GM12878 (cell line): Measurements from ENCODE around the gene TNNT2. TPM values are rescaled to one million over a fixed set of nuclear protein-coding genes. Genes with fewer than 3 reads are reported as not detected.

Experiments
- ATAC-seq: fragments of 200-7000 bp; cut with Tn5 transposase; 3 replicates; pipeline ENCODE4 v1.9.1; 2020; ENCODE audit warnings: mild to moderate bottlenecking, moderate library complexity
- Bru-seq: library from RNA; stranded (reverse); fragments of 400-500 nt; gene quantifications from one replicate; lab custom pipeline; 2021; lab: Mats Ljungman, UMichigan
- BruChase-seq, 2 experiments: library from RNA; stranded (reverse); fragments of 400-500 nt; gene quantifications; one replicate each; lab custom pipeline; 2021; lab: Mats Ljungman, UMichigan
- BruUV-seq: library from RNA; stranded (reverse); fragments of 400-500 nt; replicated peaks from 2 replicates; lab custom pipeline; 2021; lab: Mats Ljungman, UMichigan
- CTCF ChIA-PET: fragments of 300-600 bp; sonication (Branson Sonifier 250); formaldehyde crosslinking; extraction: SDS; loops from one replicate; lab custom pipeline; 2021; ENCODE audit warnings: inconsistent platforms; lab: Yijun Ruan, JAX
- POLR2A ChIA-PET: fragments of 350-600 bp; formaldehyde crosslinking; extraction: SDS; loops from one replicate; lab custom pipeline; 2021; ENCODE audit warnings: inconsistent platforms; lab: Charles Lee
- RAD21 ChIA-PET: fragments of 300-600 bp; sonication (Branson Sonifier 250); formaldehyde crosslinking; loops from one replicate; lab custom pipeline; 2023; ENCODE audit warnings: antibody characterized with exemption; ENCODE audit not compliant: unreplicated experiment; lab: Charles Lee
- SMC1A ChIA-PET: fragments of 300-600 bp; sonication (Branson Sonifier 250); formaldehyde crosslinking; loops from one replicate; lab custom pipeline; 2023; ENCODE audit not compliant: unreplicated experiment, uncharacterized antibody; lab: Charles Lee
- DNase-seq: peaks from one replicate; pipeline ENCODE4 v3.0.0-alpha.2; 2011; ENCODE audit warnings: low read depth, low spot score
- FAIRE-seq: peaks from 3 replicates; lab custom pipeline; 2011; peaks lifted over from hg19 to GRCh38; lab: Jason Lieb, UNC
- H2AFZ ChIP-seq: 2 replicates; pipeline ENCODE4 v1.6.0; 2011; ENCODE audit warnings: low read depth, low read length, control low read depth; ENCODE audit not compliant: control insufficient read depth
- H3K27ac ChIP-seq: 2 replicates; pipeline ENCODE4 v1.5.1; 2011; ENCODE audit warnings: control low read depth; ENCODE audit not compliant: control insufficient read depth, insufficient read depth
- H3K27me3 ChIP-seq, 2 experiments: replicated peaks in 1 of 2; 2 replicates each; pipeline versions ENCODE4 v1.6.0 to v1.6.1; 2011; ENCODE audit warnings: low read length in 1 of 2; ENCODE audit not compliant: control insufficient read depth in 2 of 2, insufficient read depth in 2 of 2
- H3K36me3 ChIP-seq, 2 experiments: 2 replicates each; pipeline ENCODE4 v1.5.1; 2011; ENCODE audit warnings: low read length in 1 of 2; ENCODE audit not compliant: control insufficient read depth in 2 of 2, insufficient read depth in 2 of 2
- H3K4me1 ChIP-seq: 2 replicates; pipeline ENCODE4 v1.6.1; 2011; ENCODE audit warnings: mild to moderate bottlenecking, low read length, moderate library complexity, mixed read lengths; ENCODE audit not compliant: control insufficient read depth, insufficient read depth
- H3K4me2 ChIP-seq: 2 replicates; pipeline ENCODE4 v1.6.0; 2011; ENCODE audit warnings: control low read depth; ENCODE audit not compliant: control insufficient read depth, insufficient read depth
- H3K4me3 ChIP-seq: fragments of 200-600 bp; sonication (generic); 2 replicates; pipeline ENCODE4 v1.5.1; 2016
- H3K79me2 ChIP-seq: 2 replicates; pipeline ENCODE4 v1.6.0; 2011; ENCODE audit warnings: low read length; ENCODE audit not compliant: control insufficient read depth, insufficient read depth
- H3K9ac ChIP-seq: 2 replicates; pipeline ENCODE4 v1.8.0; 2011; ENCODE audit warnings: low read length, control low read depth, mixed read lengths; ENCODE audit not compliant: control insufficient read depth, insufficient read depth
- H3K9me3 ChIP-seq: replicated peaks from 3 replicates; pipeline ENCODE4 v1.5.1; 2011; ENCODE audit warnings: mild to moderate bottlenecking, low read length; ENCODE audit not compliant: control insufficient read depth, insufficient read depth
- H4K20me1 ChIP-seq: 2 replicates; pipeline ENCODE4 v1.6.0; 2011; ENCODE audit not compliant: control insufficient read depth, insufficient read depth
- CREB1 ChIP-seq: IDR thresholded peaks from 2 replicates; pipeline ENCODE4 v1.6.1; 2012; ENCODE audit warnings: low read depth, mild to moderate bottlenecking, inconsistent platforms
- EGR1 ChIP-seq, 2 experiments: IDR thresholded peaks; 1 replicate in 1 of 2; 2 replicates in 1 of 2; pipeline ENCODE4 v1.6.1; 2011 to 2012; ENCODE audit warnings: low read depth in 2 of 2, low read length in 2 of 2, borderline replicate concordance in 1 of 2, mild to moderate bottlenecking in 1 of 2, moderate library complexity in 1 of 2
- HCFC1 ChIP-seq: fragments of 150-350 bp; IDR thresholded peaks from 2 replicates; pipeline ENCODE4 v1.6.1; 2014; ENCODE audit warnings: low read length
- MTA2 ChIP-seq: fragments of 450-650 bp; IDR thresholded peaks from 2 replicates; pipeline ENCODE4 v1.6.1; 2016; ENCODE audit warnings: low read depth, mild to moderate bottlenecking, moderate library complexity
- MYB ChIP-seq: fragments of 150-350 bp; IDR thresholded peaks from 2 replicates; pipeline ENCODE4 v1.6.1; 2014; ENCODE audit warnings: mild to moderate bottlenecking, low read depth, low read length, borderline replicate concordance
- SREBF1 ChIP-seq: IDR thresholded peaks from 2 replicates; pipeline ENCODE4 v1.6.1; 2012; ENCODE audit warnings: mild to moderate bottlenecking, low read length
- ZNF24 ChIP-seq: fragments of 450-650 bp; IDR thresholded peaks from 2 replicates; pipeline ENCODE4 v1.6.1; 2017; ENCODE audit warnings: antibody characterized with exemption, mild to moderate bottlenecking
- WGBS: methylation state at CpG from one replicate; pipeline ENCODE4 v1.1.6; 2016; ENCODE audit warnings: low lambda C conversion rate; ENCODE audit not compliant: insufficient replicate concordance, insufficient coverage; ENCODE audit errors: missing lambda C conversion rate; 5-methylcytosine and 5-hydroxymethylcytosine counted together
- in situ Hi-C: fragments of 300-500 bp; cut with MboI; formaldehyde crosslinking; loops from 9 replicates; pipeline ENCODE4 v1.14.3; 2018; ENCODE audit warnings: mixed read lengths
- intact Hi-C: fragments of 100-400 bp; cut with micrococcal nuclease; formaldehyde crosslinking; loops from one replicate; pipeline ENCODE4 v1.14.2; 2022; ENCODE audit not compliant: unreplicated experiment
- long read RNA-seq, 2 experiments: library from polyadenylated mRNA; unstranded; transcript quantifications; one replicate each; pipeline ENCODE4 v2.0.0, GENCODE V29; 2019 to 2020
- polyA minus RNA-seq, 3 experiments: library from RNA; depleted of rRNA, polyadenylated mRNA; stranded (reverse); fragments of >200 nt; gene quantifications; 2 replicates each; pipeline ENCODE4 v1.2.3, GENCODE V29; 2011
- polyA plus RNA-seq, 11 experiments: library from polyadenylated mRNA; depleted of rRNA in 4 of 11; unstranded in 6 of 11; stranded (reverse) in 5 of 11; fragments of >200 nt; fragmentation: Nextera tagmentation in 4 of 11; fragmentation: Illumina TruSeq in 1 of 11; extraction: Ambion mirVana in 4 of 11; extraction: Trizol in 1 of 11; gene quantifications; 1 replicate in 1 of 11; 2 replicates in 10 of 11; pipeline versions ENCODE4 v1.2.1 to v1.2.3, GENCODE V29; 2011 to 2016; ENCODE audit warnings: inconsistent platforms in 2 of 11, missing spikeins in 2 of 11, low read depth in 1 of 11
- total RNA-seq, 4 experiments: library from RNA; depleted of rRNA in 3 of 4; stranded (reverse); fragments of >200 nt in 3 of 4; fragmentation: Illumina TruSeq in 1 of 4; extraction: Trizol in 1 of 4; gene quantifications; 2 replicates each; pipeline versions ENCODE4 v1.2.1 to v1.2.3, GENCODE V29; 2013 to 2021
- TF ChIP-seq, protein P1 (sequence below): IDR thresholded peaks from 2 replicates; pipeline ENCODE4 v1.6.1; 2011; ENCODE audit warnings: low read depth, low read length, improper control_type of control experiment, borderline replicate concordance
- TF ChIP-seq, protein P2 (sequence below): fragments of 450-650 bp; IDR thresholded peaks from 2 replicates; pipeline ENCODE4 v1.6.1; 2017; ENCODE audit warnings: mild to moderate bottlenecking
- TF ChIP-seq, protein P3 (sequence below): fragments of 450-650 bp; IDR thresholded peaks from 2 replicates; pipeline ENCODE4 v1.6.1; 2017; ENCODE audit warnings: mild to moderate bottlenecking, low read depth, inconsistent platforms; ENCODE audit not compliant: poor library complexity, severe bottlenecking

The TNNT2 gene
- total RNA-seq (2013; cell fraction: nucleolus; rRNA removed): not detected in 2 replicates
- total RNA-seq (2014; rRNA removed) (not detected in 2 replicates), total RNA-seq (2014; rRNA removed; fragmentation: Illumina TruSeq; extraction: Trizol) (not detected in 2 replicates), total RNA-seq (2021) (not detected in 2 replicates), polyA plus RNA-seq (2011; rRNA removed) (not detected in 2 replicates), polyA plus RNA-seq (2014; fragmentation: Illumina TruSeq; extraction: Trizol) (not detected in 2 replicates), polyA plus RNA-seq (2014; fragmentation: Nextera tagmentation; extraction: Ambion mirVana) (not detected), polyA plus RNA-seq (2014; rRNA removed) (not detected in 2 replicates), polyA plus RNA-seq (2016; fragmentation: Nextera tagmentation; extraction: Ambion mirVana) (1 to 10 TPM in 1 of 2 experiments, not detected in 1; 2.2 TPM), polyA minus RNA-seq (2011; rRNA and poly(A)+ RNA removed) (not detected in 2 replicates), Bru-seq, nascent RNA (percentile 12 among the genes with signal in this experiment), BruChase-seq, experiment 1, labeled RNA remaining after a 6-hour chase (percentile 19 among the genes with signal in this experiment), BruChase-seq, experiment 2, labeled RNA remaining after a 2-hour chase (percentile 17 among the genes with signal in this experiment)
- polyA plus RNA-seq (2011; ENCODE audit: low read depth): not detected
- not detected in 2 replicates for polyA plus RNA-seq (2011; cell fraction: cytosol; rRNA removed)
- not detected in 2 replicates for polyA plus RNA-seq (2011; cell fraction: nucleus; rRNA removed)
- not detected in 2 replicates for polyA plus RNA-seq (2012)
- polyA minus RNA-seq (2011; cell fraction: cytosol; rRNA and poly(A)+ RNA removed): not detected in 2 replicates
- 0.19 TPM in 1 of 2 replicates, not detected in the other for polyA minus RNA-seq (2011; cell fraction: nucleus; rRNA and poly(A)+ RNA removed)
- long read RNA-seq, experiment 1: 0 reads
- long read RNA-seq, experiment 2: 0 reads

DNA sequence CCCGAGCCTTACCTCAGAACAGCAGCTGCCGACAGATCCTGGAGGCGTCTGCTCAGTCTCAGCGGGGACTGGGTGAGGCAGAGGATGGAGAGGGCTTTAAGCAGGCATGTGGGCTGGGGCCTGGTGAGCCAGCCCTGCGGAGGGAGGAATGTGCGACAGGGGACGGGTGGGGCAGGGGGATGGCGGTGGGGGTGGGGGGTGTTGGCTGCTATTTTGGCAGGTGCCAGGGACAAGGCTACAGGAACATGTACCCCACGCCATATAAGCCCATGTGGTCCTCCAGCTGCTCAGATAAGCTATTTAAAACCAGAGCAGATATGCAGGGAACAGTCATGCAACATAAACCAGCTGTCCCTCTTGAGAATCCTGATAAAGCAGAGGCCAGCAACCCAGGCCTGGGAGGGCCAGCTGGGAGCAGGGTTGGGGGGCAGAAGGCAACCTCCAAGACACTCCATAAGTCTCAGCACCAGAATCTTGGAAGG, at the start of gene TNNT2:
Gene TNNT2 (minus strand): TSS at position 70 of the 482 bp plus-strand sequence. CDS start 4,426 bp downstream, outside the sequence.
- Histone ChIP-seq H3K27me3 (peaks cover 0 to 3% of the 10 kb centered on the region in 2 experiments; a peak in 3 of 4 replicates), H2AFZ (no peak within 1 kb of the TSS), H3K9ac (no peak within 1 kb of the TSS), H3K79me2 (no peaks in the 10 kb centered on the region), H3K4me3 (no peak within 1 kb of the TSS), H3K4me2 (no peak within 1 kb of the TSS), H4K20me1 (no peaks in the 10 kb centered on the region; the same call in 1 of the 2 replicates), H3K9me3 (no peaks in the 10 kb centered on the region), H3K27ac (no peak within 1 kb of the TSS), H3K36me3 (no peaks in the 10 kb centered on the region), H3K4me1 (no peaks in the 10 kb centered on the region)
- POLR2A ChIA-PET: no interaction called here
- SMC1A ChIA-PET: no interaction called here
- 40% methylated on average over 4 of the region's 9 CpGs for WGBS
- ATAC-seq (no peak), DNase-seq (no peak), FAIRE-seq (no peak)
- CTCF ChIA-PET: interaction anchor here (0.6 to 1.0 kb wide), 2 partner anchors 24 to 31 kb away, joined by 3 read pairs; no protein-coding TSS in a partner anchor
- TF ChIP-seq SREBF1: no peak
- TF ChIP-seq ZNF24: no peak
- TF ChIP-seq, protein P1, sequence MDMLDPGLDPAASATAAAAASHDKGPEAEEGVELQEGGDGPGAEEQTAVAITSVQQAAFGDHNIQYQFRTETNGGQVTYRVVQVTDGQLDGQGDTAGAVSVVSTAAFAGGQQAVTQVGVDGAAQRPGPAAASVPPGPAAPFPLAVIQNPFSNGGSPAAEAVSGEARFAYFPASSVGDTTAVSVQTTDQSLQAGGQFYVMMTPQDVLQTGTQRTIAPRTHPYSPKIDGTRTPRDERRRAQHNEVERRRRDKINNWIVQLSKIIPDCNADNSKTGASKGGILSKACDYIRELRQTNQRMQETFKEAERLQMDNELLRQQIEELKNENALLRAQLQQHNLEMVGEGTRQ: no peak
- TF ChIP-seq MTA2: no peak
- no peak for TF ChIP-seq MYB
- TF ChIP-seq EGR1 (IDR thresholded peaks at IDR 0.05; ENCODE audit: borderline replicate concordance in 1 of 2, low read depth in 2 of 2, low read length in 2 of 2): no peak
- no peak for TF ChIP-seq CREB1
- TF ChIP-seq, protein P2, sequence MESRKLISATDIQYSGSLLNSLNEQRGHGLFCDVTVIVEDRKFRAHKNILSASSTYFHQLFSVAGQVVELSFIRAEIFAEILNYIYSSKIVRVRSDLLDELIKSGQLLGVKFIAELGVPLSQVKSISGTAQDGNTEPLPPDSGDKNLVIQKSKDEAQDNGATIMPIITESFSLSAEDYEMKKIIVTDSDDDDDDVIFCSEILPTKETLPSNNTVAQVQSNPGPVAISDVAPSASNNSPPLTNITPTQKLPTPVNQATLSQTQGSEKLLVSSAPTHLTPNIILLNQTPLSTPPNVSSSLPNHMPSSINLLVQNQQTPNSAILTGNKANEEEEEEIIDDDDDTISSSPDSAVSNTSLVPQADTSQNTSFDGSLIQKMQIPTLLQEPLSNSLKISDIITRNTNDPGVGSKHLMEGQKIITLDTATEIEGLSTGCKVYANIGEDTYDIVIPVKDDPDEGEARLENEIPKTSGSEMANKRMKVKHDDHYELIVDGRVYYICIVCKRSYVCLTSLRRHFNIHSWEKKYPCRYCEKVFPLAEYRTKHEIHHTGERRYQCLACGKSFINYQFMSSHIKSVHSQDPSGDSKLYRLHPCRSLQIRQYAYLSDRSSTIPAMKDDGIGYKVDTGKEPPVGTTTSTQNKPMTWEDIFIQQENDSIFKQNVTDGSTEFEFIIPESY: no peak
- TF ChIP-seq HCFC1: no peak
- TF ChIP-seq, protein P3, sequence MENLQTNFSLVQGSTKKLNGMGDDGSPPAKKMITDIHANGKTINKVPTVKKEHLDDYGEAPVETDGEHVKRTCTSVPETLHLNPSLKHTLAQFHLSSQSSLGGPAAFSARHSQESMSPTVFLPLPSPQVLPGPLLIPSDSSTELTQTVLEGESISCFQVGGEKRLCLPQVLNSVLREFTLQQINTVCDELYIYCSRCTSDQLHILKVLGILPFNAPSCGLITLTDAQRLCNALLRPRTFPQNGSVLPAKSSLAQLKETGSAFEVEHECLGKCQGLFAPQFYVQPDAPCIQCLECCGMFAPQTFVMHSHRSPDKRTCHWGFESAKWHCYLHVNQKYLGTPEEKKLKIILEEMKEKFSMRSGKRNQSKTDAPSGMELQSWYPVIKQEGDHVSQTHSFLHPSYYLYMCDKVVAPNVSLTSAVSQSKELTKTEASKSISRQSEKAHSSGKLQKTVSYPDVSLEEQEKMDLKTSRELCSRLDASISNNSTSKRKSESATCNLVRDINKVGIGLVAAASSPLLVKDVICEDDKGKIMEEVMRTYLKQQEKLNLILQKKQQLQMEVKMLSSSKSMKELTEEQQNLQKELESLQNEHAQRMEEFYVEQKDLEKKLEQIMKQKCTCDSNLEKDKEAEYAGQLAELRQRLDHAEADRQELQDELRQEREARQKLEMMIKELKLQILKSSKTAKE: no peak
- RAD21 ChIA-PET: no interaction called here
- in situ Hi-C loops: no loop called here
- BruUV-seq: no TSS peak
- intact Hi-C loops: no loop called here
